GM06990 (cell line): ENCODE data around the gene PARP3.

Source experiments
- DNase-seq: peaks from one replicate; pipeline ENCODE4 v3.0.0-alpha.2; 2011; ENCODE audit not compliant: insufficient read length; ENCODE audit errors: extremely low read depth
- H3K27me3 ChIP-seq: replicated peaks from 2 replicates; pipeline ENCODE4 v1.6.0; 2011; ENCODE audit warnings: low read length; ENCODE audit not compliant: control insufficient read depth, insufficient read depth
- H3K36me3 ChIP-seq: 2 replicates; pipeline ENCODE4 v1.5.1; 2011; ENCODE audit warnings: low read length; ENCODE audit not compliant: control insufficient read depth, insufficient read depth
- H3K4me3 ChIP-seq: replicated peaks from 2 replicates; pipeline ENCODE4 v1.5.1; 2011; ENCODE audit warnings: low read depth, mild to moderate bottlenecking, control low read depth, low read length
- TF ChIP-seq, protein P1 (sequence below): IDR thresholded peaks from 2 replicates; pipeline ENCODE4 v1.5.1; 2011; ENCODE audit warnings: low read length, control low read depth, mild to moderate bottlenecking, inconsistent platforms; ENCODE audit not compliant: insufficient read depth, poor library complexity, severe bottlenecking

PARP3 gene

DNA sequence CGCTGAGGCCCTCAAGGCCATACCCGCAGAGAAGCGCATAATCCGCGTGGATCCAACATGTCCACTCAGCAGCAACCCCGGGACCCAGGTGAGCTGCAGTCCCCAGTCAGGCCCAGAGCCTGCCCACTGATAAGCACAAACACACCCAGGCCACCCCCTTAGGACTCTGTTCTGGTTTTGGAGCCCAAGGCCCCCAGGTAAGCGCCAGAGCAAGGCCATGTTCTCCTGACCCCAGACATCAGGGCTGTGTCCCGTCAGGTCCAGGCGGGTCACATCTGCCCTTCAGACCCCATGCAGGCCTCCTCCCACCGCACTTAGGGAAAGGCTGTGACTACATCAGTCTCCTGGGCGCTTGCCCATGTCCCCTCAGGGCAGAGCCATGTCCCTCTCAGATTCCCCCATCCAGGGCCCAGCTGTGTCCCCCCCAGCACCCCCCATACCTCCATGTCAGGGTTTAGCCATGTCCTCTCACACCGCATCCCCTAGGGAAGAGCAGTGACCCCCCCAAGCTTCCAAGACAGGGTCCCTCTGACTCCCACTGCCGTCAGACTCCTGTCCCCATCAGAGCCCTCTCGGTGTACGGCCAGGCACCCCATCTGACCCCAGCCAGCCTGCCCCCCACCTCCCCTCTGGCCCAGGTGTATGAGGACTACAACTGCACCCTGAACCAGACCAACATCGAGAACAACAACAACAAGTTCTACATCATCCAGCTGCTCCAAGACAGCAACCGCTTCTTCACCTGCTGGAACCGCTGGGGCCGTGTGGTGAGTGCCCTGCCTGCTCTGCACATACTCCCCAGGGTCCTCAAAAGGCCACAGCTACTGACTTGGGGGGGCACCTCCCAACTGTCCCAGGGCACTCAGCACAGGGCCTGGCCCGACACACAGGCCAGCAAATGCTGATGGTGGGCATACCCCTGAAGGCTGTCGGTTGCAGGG, 1.6 kb downstream of the PARP3 start:
- Histone ChIP-seq H3K27me3 (no peaks in the 10 kb centered on the region), H3K36me3 (peaks cover 18% of the 10 kb centered on the region), H3K4me3 (peak overlapping the region; percentile 81)
- no peak for DNase-seq
- TF ChIP-seq, protein P1, sequence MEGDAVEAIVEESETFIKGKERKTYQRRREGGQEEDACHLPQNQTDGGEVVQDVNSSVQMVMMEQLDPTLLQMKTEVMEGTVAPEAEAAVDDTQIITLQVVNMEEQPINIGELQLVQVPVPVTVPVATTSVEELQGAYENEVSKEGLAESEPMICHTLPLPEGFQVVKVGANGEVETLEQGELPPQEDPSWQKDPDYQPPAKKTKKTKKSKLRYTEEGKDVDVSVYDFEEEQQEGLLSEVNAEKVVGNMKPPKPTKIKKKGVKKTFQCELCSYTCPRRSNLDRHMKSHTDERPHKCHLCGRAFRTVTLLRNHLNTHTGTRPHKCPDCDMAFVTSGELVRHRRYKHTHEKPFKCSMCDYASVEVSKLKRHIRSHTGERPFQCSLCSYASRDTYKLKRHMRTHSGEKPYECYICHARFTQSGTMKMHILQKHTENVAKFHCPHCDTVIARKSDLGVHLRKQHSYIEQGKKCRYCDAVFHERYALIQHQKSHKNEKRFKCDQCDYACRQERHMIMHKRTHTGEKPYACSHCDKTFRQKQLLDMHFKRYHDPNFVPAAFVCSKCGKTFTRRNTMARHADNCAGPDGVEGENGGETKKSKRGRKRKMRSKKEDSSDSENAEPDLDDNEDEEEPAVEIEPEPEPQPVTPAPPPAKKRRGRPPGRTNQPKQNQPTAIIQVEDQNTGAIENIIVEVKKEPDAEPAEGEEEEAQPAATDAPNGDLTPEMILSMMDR: no peak

DNA sequence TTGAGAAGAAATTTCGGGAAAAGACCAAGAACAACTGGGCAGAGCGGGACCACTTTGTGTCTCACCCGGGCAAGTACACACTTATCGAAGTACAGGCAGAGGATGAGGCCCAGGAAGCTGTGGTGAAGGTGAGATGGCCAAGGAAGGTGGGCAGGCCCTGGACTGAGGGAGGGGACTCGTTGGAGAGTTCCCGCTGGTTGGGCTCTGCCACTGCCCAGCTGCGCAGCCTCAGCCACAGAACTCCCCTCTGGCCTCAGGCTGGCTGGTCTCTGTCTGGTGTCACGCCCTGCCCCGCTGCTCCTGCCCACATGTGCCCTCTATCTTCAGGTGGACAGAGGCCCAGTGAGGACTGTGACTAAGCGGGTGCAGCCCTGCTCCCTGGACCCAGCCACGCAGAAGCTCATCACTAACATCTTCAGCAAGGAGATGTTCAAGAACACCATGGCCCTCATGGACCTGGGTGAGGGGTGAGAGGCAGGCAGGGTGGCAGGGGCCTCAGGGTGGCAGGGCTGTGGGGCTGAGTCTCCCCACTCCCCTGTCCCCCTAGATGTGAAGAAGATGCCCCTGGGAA, 2.4 kb downstream of the PARP3 start:
- no peaks in the 10 kb centered on the region for H3K27me3 ChIP-seq
- H3K36me3 ChIP-seq: peaks cover 17% of the 10 kb centered on the region
- TF ChIP-seq, protein P1: no peak
- H3K4me3 ChIP-seq: no peak overlapping the region
- no peak for DNase-seq

DNA sequence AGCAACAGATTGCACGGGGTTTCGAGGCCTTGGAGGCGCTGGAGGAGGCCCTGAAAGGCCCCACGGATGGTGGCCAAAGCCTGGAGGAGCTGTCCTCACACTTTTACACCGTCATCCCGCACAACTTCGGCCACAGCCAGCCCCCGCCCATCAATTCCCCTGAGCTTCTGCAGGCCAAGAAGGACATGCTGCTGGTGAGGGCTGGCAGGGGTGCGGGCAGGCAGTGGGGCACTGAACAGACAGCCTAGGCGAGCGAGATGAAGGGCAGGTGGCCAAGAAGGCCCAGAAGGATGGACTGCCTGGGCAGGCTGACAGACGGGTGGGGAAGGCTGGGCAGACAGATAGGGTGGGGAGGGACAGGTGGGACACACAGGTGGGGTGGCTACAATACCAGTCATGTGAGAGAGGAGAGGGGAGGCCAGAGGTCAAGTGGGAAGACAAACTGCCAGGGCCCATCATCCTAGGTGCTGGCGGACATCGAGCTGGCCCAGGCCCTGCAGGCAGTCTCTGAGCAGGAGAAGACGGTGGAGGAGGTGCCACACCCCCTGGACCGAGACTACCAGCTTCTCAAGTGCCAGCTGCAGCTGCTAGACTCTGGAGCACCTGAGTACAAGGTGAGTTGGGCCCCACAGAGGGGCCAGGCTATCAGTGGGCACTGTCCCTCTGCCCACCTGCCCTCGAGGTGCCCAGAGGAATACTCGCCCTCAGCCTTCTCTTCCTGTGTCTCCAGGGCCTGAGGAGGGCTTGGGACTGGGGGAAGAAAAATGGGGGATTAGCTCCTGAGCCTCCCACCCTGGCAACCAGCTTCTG, 3.1 kb downstream of the PARP3 start:
- Histone ChIP-seq H3K27me3 (no peaks in the 10 kb centered on the region), H3K4me3 (no peak overlapping the region), H3K36me3 (peaks cover 17% of the 10 kb centered on the region)
- TF ChIP-seq, protein P1: no peak
- no peak for DNase-seq

DNA sequence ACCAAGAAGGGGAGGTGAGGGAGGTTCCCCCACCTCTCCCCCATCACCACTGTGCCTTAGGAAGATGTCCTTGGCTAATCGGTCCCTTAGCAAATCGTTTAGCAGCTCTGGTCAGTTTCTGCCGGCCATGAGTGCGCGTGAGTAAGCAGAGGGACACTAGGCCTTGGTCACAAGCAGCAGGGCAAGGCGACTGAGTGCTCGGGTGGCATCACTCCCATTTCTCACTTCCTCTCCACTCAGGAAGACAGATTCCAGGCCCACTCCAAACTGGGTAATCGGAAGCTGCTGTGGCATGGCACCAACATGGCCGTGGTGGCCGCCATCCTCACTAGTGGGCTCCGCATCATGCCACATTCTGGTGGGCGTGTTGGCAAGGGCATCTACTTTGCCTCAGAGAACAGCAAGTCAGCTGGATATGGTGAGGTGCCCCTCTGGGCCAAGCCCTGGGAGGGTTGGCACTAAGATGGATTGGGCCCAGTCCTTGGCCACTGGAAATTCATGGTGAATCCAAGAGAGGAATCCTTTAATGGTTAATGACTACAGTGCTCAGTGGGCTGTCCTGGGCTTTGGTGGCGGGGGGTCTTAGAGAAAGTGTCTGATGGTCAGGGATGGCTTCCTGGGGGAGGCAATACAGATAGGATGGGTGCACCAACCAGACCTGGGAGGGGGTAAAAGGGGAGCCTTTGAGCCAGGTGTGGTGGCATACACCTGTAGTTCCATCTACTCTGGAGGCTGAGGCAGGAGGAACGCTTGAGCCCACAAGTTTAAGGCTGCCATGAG, 4.0 kb downstream of the PARP3 start:
- TF ChIP-seq, protein P1: no peak
- Histone ChIP-seq H3K4me3 (no peak overlapping the region), H3K36me3 (peaks cover 17% of the 10 kb centered on the region), H3K27me3 (no peaks in the 10 kb centered on the region)
- no peak for DNase-seq

DNA sequence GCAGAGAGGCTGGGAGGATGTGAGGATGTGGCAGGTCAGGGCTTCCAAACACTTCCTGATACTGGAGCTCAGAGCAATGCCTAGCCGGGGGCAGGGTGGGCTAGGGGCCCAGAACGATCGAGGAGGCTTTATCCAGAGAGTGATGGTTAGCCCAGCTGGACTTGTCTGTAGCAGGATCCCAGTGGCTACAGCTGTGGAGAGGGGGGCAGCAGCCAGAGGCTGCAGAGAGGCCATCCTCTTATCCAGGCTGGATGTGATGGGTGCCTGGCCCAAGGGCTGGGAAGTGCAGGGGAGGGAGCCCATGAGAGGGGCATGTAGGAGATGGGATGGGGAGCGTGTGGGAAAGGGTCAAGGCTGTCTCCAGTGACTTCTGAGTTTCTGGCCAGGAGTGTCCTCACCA, 4.6 kb downstream of the PARP3 start:
- DNase-seq: no peak
- Histone ChIP-seq H3K36me3 (peaks cover 17% of the 10 kb centered on the region), H3K27me3 (no peaks in the 10 kb centered on the region), H3K4me3 (no peak overlapping the region)
- TF ChIP-seq, protein P1: no peak
